GM18505 (cell line): Measurements from ENCODE around the gene C17orf50.

Experiments used
- ATAC-seq: cut with Tn5 transposase; IDR thresholded peaks from one replicate; pipeline ENCODE4 v1.9.1; 2021; ENCODE audit not compliant: unreplicated experiment
- POLR2A ChIP-seq: IDR thresholded peaks from 4 replicates; pipeline ENCODE4 v1.6.1; 2011; ENCODE audit warnings: borderline replicate concordance; ENCODE audit not compliant: insufficient read depth, insufficient read length; ENCODE audit errors: extremely low read depth

C17orf50 gene

DNA sequence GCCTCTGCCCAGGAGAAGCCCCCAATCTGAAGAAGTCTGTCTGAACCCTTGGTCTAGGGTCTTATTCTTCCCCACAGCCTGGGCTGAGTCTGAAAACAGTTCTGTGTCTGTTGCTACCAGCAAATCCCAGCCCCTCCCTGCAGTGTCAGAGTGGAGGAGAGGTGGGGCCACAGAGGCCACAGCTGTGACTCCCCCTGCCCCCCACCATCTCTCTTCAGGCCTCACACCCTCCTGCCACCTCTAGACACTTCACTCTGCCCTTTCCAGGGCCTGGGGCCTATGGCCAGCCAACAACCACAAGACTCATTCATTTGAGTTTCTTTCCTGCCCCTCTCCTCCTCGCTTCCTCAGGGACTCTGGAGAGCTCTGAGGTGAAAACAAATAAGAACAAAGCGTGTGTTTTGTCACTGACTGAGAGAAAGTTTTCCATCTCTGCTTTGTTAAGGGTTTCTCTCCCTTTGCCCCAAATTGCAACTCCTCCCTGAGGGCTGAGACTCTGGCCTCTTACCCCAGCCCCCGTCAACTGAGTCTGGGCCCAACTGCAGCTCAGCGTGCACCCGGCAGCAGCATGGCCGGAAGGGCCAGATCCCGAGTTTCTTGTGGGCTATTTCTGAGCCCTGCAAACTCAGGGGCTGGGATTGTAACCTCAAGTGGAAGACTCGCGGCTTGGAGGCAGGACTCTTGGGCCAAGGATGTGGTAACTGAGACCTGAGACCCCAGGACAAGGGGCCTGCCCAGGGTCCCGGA is 13.2 kb downstream of the C17orf50 start:
- no peak for TF ChIP-seq POLR2A
- no peak for ATAC-seq

DNA sequence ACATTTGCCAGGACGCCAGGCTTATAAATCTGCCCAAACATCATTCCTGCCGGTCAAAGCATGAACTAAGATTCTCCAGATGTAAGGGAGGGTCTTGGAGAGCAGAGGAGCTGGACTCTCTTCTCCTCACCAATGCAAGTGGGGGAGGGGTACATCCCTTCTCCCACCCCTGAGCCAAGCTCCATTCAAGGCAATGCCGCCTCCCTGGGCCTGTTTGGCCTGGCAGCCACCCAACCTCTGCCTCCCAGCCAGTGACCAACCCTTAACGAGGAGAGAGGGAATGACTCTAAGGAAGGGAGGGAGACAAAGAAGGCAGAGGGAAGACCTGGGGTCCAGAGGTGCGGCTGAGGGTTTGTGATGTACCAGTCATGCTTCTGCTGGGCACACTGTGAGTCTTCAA is 13.8 kb downstream of the C17orf50 start:
- TF ChIP-seq POLR2A: no peak
- ATAC-seq: no peak

DNA sequence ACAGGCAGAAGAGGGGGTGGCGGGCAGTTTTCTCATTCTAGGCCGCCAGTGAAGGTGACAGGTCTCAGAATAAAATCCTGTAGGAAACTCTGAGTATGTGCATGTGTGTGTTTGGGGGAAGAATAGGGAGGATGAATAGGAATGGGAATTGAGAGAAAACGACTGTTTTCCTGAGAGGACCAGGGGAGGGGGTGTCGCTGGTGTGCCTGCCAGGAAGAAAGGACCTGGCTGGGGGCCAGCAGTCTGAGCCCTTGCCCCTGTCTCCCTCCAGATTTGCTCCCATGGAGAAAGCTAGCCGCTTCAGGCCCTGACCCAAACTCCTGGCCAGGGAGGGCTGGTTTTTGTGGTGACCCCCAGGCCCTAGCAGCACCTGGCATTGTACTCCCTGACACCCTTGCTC is 14.4 kb downstream of the C17orf50 start:
- no peak for TF ChIP-seq POLR2A
- ATAC-seq: no peak

DNA sequence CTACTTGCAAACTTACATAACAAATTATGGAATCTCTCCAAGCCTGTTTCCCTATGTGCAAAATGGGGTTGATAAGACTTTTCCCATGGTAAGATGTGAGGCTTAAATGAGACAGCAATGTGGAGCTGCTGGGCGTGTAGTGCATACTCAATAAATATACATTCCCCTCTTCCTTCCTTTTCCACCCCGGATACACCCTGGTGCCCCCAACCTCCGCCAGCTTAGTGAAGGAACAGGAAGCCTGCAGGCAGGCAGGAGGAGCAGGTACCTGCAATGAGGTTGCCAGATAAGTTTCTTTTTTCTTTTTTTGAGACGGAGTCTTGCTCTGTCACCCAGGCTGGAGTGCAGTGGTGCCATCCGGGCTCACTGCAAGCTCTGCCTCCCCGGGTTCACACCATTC is 14.9 kb downstream of the C17orf50 start:
- TF ChIP-seq POLR2A: no peak

DNA sequence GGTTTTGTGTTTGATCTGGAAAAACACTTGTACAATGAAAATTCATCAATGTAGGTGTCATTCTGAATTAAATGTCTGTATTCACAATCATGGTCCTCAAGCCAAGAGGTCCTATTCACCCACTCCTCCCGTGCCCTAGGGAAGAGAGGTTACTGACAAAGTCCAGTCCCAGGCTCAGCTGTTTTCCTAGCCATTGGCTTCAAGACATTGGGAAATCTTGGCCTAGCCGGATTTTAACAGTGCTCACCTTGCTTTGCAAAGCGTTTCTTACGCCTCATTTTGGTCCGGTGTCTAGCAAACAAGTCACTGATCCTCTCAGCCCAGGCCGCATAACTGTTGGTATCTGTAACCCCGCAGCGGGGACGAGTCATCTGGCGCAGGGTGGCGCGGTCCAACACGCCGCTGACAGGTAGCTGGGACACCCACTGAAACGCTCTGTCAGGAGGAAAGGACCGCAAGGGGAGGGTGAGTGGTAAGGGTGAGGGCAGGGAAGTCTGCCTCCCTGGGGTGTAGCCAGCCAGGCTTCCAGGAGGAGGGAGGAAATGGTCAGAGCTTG is 18.0 kb downstream of the C17orf50 start:
- no peak for TF ChIP-seq POLR2A
- no peak for ATAC-seq

More for the DNA sequence above, 14.9 kb downstream of the C17orf50 start:
- no peak for ATAC-seq

DNA sequence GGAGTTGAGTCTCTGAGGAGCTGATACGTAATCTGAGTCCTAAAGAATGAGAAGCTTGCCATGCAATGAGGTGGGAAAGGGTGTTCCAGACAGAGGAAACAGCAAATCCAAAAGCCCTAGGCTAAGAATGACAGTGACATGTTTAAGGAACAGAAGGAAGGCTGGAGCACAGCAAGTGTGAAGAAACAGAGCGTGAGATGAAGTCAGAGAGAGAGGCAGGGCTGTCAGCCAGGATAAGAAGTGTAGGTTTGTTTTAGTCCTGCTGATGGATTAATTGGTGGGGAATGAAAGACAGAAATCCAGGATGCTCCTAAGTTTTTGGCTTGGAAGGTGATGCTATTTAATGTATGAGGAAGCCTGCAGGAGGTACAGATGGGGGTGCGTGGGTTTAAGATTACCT is 20.3 kb downstream of the C17orf50 start:
- TF ChIP-seq POLR2A: no peak
- ATAC-seq: no peak

DNA sequence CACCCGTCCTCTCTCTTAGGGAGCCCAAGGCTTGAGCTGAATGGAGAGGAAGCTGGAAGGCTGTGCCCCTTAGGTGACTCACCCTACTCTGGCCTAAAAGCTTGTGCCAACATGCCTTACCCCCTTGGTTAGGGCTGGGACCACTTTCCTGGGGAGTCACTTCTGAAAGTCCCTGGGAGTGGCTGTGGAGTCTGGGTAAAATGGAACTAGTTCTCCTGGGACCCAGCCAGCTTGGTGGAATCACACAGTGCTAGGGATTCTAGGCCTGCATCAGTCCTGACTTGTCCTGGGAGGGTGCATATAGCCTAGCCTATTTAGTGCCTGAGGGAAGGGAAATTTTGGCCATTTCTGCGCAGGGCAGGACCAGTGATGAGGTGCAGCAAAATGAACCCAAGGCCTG is 24.2 kb downstream of the C17orf50 start:
- TF ChIP-seq POLR2A: no peak
- ATAC-seq: no peak

DNA sequence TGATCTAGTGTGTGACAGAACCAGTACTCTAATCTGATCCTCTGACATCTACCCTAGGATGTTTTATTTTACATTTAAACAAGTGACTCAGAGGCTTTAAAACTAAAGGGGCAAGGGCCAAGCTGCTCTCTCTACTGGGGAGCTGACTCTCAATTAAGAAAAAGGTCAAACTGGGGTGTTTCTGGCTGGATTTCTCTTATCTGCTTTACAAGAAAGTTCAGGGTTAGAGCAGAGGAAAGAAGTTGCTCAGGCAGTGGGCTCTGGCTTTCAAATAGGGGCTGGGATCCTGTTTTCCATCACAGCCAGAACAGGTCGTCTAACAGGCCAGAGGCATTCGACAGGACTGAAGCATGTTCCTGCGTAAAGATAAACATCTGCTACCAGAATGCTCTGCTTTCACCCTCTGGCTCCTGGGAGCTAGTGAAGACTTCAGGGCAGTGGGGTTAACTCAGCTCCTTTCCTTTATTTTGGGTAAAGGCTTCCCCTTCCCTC is 26.3 kb downstream of the C17orf50 start:
- no peak for TF ChIP-seq POLR2A
- ATAC-seq: no peak

DNA sequence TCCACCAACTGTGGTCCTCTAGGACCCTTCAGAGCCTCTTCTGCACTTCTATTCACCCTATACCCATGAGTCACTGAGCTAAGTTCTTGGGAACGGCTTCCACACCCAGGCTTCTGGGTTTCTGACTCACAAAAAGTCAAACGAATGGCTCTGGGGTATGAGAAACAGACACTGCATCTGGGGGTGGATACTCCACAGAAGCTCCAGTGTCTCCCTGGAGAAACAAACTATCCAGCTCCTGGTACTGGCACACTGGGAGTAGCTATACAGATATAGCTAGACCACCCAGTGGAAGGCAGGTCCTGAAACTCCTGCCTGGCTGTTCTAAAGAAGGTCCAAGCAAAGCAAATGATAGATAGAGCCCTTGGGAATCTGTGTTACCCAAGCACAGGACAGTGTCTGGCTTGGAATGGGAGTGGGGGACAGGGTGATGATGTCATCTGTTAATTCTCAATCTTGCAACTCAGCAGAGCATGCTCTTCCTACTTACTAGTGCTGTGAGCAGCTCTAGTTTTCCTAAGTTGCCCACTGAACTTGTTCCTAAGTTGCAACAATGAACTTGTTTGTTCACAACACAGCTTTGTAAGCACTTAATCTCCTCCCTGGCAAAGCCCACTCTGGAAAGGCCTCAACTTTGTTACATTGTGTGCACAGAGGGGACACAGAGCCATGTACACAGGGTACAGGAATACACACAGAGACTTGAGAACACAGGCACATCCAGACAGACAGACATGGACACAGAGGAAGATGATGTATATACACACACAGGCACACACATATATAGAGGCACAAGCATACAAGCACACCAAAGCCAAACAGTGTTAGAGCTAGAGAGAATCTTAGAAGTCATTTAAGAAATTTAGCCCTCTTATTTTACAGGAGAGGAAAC is 28.0 kb downstream of the C17orf50 start:
- no peak for ATAC-seq
- TF ChIP-seq POLR2A: no peak

DNA sequence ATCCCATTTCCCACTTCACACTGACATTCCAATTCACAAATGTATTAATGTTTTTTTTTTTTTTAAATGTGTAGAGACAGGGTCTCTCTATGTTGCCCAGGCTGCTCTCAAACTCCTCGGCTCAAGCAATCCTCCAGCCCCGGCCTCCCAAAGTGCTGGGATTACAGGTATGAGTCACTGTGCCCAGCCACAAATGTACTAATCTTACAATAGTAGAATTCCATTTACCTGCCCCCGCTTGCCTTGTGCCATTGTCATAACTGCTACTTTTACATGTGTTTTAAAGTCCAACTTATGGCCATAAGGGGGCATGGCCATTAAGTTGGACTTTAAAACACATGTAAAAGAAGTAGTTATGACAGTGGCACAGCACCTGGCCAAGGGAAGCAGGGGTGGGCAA is 30.2 kb downstream of the C17orf50 start:
- no peak for TF ChIP-seq POLR2A
- no peak for ATAC-seq

DNA sequence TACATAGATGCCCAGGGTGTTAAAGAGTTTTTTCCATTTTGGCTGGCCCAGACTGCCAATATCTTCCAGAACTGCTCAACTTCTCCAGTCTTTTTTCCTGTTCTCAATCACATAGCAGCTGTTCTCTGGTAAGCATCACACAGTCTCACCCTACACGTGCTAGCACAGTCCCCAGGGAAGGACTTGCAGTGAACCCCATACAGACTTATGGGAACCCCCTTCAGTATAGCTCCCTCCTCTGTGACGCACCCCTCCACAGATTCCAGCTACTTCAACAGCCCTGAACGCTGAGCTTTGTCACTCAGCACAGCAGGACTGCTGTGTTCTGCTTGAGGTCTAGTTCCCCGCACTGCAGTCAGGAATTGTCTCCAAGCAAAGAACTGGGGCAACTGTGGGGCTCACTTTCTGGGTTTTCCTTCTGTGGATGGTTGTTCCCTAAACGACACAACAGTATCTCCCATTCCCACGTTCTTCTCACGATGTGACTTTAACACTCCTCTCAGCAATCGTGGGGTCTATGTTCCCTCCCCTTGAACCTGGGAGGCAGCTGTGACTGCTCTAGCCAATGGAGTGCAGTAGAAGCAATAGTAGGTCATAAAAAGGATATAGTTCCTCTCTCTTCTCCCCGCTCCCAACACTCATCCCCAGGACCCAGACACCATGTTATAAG is 31.1 kb downstream of the C17orf50 start:
- no peak for TF ChIP-seq POLR2A
- no peak for ATAC-seq

DNA sequence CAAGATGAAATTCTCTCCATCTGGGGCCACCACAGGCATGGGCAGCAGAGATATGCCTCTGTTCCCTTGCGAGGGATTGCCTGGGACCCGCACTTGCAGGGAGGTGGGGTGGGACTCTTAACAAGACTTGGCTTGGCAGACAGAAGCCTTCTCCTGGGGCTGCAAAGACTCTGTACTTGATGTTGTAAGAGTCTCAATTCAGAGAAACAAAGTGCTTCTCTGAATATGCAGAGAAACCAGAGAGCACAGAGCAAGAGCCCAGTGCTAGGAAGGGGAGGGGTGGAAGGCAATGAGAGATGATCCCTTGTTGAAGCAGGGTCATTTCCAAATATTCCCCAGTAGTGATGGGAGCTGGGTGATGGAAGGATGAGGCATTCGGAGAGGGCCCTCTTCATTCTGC is 32.6 kb downstream of the C17orf50 start:
- TF ChIP-seq POLR2A: no peak
- ATAC-seq: no peak
